ENCODE measurements around the gene DMD. TPM values are rescaled to one million over a fixed set of nuclear protein-coding genes. Genes with fewer than 3 reads are reported as not detected.

The DMD gene
- total RNA-seq, 2 experiments from 2014 or later, result 0.85 to 1.8 TPM

DNA sequence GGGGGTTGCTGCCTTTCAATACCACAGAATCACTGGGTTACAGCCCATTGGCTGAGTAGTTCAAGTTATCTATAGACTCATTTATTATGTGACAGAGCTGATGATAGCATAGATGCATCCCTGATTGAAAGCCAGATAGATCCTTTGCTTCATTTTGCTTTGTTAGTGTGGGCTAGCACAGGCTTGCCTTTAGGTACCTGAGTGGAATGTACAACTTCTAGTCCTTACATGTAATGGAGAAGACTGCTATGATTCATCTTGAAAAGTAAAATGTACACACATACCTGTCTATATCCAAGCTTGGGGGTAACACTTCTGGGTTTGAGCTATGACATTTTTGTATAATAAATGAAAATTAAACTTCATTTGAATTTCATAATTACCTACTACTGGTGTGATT lies 1913.5 kb downstream of the DMD start:
- no peak for DNase-seq

DNA sequence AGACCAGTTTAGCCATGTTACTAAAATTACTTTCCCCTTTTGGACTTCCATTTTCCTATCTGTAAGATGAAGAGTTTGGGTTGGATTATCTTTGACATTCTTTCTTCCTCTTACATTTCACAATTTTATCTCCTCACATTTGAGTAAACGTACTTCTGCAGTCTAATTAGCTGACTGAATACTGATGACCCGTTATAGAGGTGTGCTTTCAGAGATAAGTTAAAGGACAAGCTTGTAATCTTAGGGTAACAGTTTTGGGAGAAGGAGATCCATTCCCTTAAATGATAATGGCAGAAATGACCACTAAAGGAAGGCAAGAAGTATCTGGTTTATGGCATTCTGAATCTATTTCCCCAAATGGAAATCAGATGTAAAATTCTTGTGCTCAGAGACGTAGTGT lies 1916.9 kb downstream of the DMD start:
- H3K27ac Mint-ChIP-seq, result no peak overlapping the region
- ATAC-seq (no peak), DNase-seq (no peak)
- no peaks in the 10 kb centered on the region for H3K36me3 Mint-ChIP-seq (ENCODE audit: low read depth)
- peaks cover 1% of the 10 kb centered on the region for H3K27me3 Mint-ChIP-seq
- intact Hi-C loops (cut with DNase I, micrococcal nuclease), result loop anchor here (5.0 kb wide), 1 partner anchor 257 kb away; no protein-coding TSS in a partner anchor
- POLR2A ChIA-PET, result no interaction called here
- H3K4me3 Mint-ChIP-seq, result no peak overlapping the region
- CTCF ChIA-PET, result interaction anchor here (2.0 kb wide), 1 partner anchor 255 kb away, joined by 8 read pairs; no protein-coding TSS in a partner anchor
- H3K9me3 Mint-ChIP-seq (ENCODE audit: low read depth), result no peaks in the 10 kb centered on the region
- no peaks in the 10 kb centered on the region for H3K4me1 Mint-ChIP-seq

More for the DNA sequence above, 1913.5 kb downstream of the DMD start:
- Mint-ChIP-seq H3K4me1 (no peaks in the 10 kb centered on the region), H3K27ac (no peak overlapping the region), H3K9me3 (ENCODE audit: low read depth) (no peaks in the 10 kb centered on the region), H3K36me3 (ENCODE audit: low read depth) (no peaks in the 10 kb centered on the region), H3K27me3 (peaks cover 1% of the 10 kb centered on the region), H3K4me3 (no peak overlapping the region)
- POLR2A ChIA-PET, result no interaction called here
- ATAC-seq, result no peak
- CTCF ChIA-PET, result no interaction called here
- intact Hi-C loops (cut with DNase I, micrococcal nuclease), result no loop called here

DNA sequence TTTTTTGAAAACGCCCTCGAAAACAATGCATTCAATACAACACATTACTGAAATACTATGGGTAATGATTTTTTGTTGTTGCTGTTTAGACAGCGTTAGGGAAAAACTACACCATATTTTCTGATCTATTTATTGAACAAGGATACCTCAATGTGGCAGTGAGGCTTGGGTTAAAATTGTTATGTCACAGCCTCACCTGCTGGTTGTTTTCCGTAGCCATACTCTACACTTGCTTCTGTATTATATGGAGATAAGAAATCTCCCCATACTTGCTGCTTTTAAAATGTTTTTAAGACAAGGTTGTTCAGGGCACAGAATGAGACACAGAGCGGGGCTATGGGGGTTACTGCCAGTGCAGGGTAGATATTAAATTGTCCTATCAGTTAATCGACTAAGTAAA lies 1917.9 kb downstream of the DMD start:
- CTCF ChIA-PET, result interaction anchor here (1.3 to 2.0 kb wide), 2 partner anchors 254 to 256 kb away, joined by 4 to 8 read pairs; no protein-coding TSS in a partner anchor
- intact Hi-C loops (cut with DNase I, micrococcal nuclease), result loop anchor here (5.0 kb wide), 1 partner anchor 256 kb away; no protein-coding TSS in a partner anchor

DNA sequence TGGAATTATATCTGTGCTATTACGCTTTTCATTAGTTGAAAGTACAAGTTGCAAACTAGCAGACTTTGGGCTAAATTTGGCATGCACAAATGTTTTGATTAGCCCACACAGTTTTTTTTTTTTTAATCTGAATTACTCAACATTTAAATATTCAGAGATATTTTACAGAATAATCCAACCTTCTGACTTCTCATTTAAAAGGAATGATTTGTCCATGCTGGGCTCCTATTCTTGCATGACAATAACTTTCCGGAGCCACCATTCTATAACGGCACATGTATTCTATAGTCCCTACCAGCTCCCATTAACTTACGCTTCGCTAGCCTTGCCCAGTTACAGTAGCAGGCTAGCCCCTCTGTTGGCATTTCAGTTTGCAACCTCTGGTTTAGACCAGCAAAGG lies 1920.2 kb downstream of the DMD start:
- Mint-ChIP-seq H3K4me3 (no peak overlapping the region), H3K4me1 (no peaks in the 10 kb centered on the region), H3K36me3 (ENCODE audit: low read depth) (no peaks in the 10 kb centered on the region), H3K27ac (no peak overlapping the region), H3K27me3 (no peaks in the 10 kb centered on the region), H3K9me3 (ENCODE audit: low read depth) (no peaks in the 10 kb centered on the region)
- CTCF ChIA-PET, result no interaction called here
- POLR2A ChIA-PET, result no interaction called here
- no peak for ATAC-seq
- no peak for DNase-seq
- intact Hi-C loops (cut with DNase I, micrococcal nuclease), result loop anchor here (5.0 kb wide), 1 partner anchor 254 kb away; no protein-coding TSS in a partner anchor

More for the DNA sequence above, 1917.9 kb downstream of the DMD start:
- ATAC-seq (no peak), DNase-seq (no peak)
- H3K36me3 Mint-ChIP-seq (ENCODE audit: low read depth), result no peaks in the 10 kb centered on the region
- POLR2A ChIA-PET, result no interaction called here
- no peaks in the 10 kb centered on the region for H3K27me3 Mint-ChIP-seq
- H3K4me1 Mint-ChIP-seq, result no peaks in the 10 kb centered on the region
- no peaks in the 10 kb centered on the region for H3K9me3 Mint-ChIP-seq (ENCODE audit: low read depth)
- H3K27ac Mint-ChIP-seq, result no peak overlapping the region
- H3K4me3 Mint-ChIP-seq, result no peak overlapping the region

DNA sequence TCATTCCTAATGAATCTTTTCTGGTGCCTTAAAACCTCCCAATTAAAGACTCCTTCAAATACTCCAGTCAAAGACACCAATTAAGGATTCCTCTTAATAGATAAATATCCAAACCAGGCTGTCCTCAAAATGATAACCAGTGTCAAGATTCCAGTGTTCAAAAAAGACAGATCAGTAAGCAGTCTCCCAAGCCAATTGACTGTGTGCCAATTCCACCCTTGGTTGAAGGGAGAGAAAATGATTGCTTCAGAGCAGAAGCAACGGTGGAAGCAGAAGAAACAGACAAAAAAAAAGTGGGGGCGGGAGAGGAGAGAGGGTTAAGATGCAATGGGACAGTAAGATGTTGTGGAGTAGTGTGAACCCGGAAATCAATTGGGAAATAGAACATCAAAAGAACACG lies 1923.5 kb downstream of the DMD start:
- DNase-seq, result no peak
- ChIA-PET CTCF (no interaction called here), POLR2A (no interaction called here)
- Mint-ChIP-seq H3K4me1 (no peaks in the 10 kb centered on the region), H3K9me3 (ENCODE audit: low read depth) (no peaks in the 10 kb centered on the region), H3K4me3 (no peak overlapping the region), H3K27me3 (no peaks in the 10 kb centered on the region), H3K36me3 (ENCODE audit: low read depth) (no peaks in the 10 kb centered on the region), H3K27ac (no peak overlapping the region)
- intact Hi-C loops (cut with DNase I, micrococcal nuclease), result no loop called here
- no peak for ATAC-seq

DNA sequence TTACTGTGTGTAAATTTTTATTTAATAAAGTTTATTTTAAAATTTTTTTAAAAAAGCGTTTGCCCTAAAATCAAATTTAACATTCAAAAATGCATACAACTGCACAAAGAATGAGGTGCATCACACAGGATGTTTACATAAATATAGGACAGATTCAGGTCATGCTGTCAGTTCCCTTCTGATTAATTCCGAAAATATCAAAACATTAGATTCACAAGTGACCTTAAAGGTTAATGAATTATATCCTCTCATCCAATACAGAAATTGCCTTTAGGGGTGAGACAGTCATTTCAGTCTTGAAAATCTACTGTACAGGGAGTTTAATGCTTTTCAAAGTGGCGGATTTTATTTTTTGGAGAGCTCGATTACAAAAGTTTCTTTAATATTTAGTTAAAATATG lies 1930.8 kb downstream of the DMD start:
- ChIA-PET POLR2A (no interaction called here), CTCF (no interaction called here)
- DNase-seq (no peak), ATAC-seq (no peak)
- intact Hi-C loops (cut with DNase I, micrococcal nuclease), result no loop called here
- Mint-ChIP-seq H3K27ac (no peak overlapping the region), H3K4me1 (no peaks in the 10 kb centered on the region), H3K27me3 (no peaks in the 10 kb centered on the region), H3K36me3 (ENCODE audit: low read depth) (no peaks in the 10 kb centered on the region), H3K9me3 (ENCODE audit: low read depth) (no peaks in the 10 kb centered on the region), H3K4me3 (no peak overlapping the region)

DNA sequence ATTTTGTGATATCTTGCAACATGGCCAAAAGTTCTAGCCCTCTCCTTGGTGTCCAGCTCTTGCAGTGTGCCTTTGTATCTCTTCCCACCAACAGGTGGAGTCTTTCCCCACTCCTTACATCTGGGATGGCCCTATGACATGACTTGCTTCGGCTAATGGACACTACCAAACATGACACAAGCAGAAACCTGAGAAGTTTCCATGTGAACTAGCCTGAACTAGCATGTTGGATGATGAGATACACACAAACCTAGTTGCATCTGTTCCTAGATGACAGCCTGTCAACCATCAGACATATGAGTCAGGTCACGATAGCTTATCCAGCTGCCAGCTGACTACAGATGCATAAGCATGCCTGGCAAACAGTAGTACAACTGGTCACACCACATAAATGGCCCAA lies 1932.0 kb downstream of the DMD start:
- POLR2A ChIA-PET, result no interaction called here
- DNase-seq, result no peak
- Mint-ChIP-seq H3K36me3 (ENCODE audit: low read depth) (no peaks in the 10 kb centered on the region), H3K27ac (no peak overlapping the region), H3K27me3 (no peaks in the 10 kb centered on the region), H3K4me1 (no peaks in the 10 kb centered on the region), H3K9me3 (ENCODE audit: low read depth) (no peaks in the 10 kb centered on the region), H3K4me3 (no peak overlapping the region)
- no peak for ATAC-seq
- CTCF ChIA-PET, result no interaction called here
- intact Hi-C loops (cut with DNase I, micrococcal nuclease), result no loop called here

DNA sequence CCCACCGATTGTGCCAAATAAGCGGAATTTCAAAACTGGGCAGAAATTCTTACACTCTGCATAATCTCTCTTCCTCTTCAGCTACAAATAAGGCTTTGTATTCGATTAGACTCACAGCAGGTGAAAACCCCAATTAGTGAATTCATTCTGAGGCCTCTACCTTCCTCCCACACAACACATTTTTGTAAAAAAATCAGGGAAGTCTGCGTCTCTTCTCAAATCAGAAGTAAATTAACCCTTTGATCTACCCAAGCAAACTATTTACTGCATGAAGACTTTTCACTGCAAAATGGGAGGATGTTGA lies 1938.9 kb downstream of the DMD start:
- Mint-ChIP-seq H3K9me3 (ENCODE audit: low read depth) (no peaks in the 10 kb centered on the region), H3K4me3 (no peak overlapping the region), H3K36me3 (ENCODE audit: low read depth) (no peaks in the 10 kb centered on the region), H3K27me3 (peaks cover 5% of the 10 kb centered on the region), H3K27ac (no peak overlapping the region), H3K4me1 (no peaks in the 10 kb centered on the region)
- POLR2A ChIA-PET, result no interaction called here
- ATAC-seq (no peak), DNase-seq (no peak)
- intact Hi-C loops (cut with DNase I, micrococcal nuclease), result no loop called here
- CTCF ChIA-PET, result no interaction called here

DNA sequence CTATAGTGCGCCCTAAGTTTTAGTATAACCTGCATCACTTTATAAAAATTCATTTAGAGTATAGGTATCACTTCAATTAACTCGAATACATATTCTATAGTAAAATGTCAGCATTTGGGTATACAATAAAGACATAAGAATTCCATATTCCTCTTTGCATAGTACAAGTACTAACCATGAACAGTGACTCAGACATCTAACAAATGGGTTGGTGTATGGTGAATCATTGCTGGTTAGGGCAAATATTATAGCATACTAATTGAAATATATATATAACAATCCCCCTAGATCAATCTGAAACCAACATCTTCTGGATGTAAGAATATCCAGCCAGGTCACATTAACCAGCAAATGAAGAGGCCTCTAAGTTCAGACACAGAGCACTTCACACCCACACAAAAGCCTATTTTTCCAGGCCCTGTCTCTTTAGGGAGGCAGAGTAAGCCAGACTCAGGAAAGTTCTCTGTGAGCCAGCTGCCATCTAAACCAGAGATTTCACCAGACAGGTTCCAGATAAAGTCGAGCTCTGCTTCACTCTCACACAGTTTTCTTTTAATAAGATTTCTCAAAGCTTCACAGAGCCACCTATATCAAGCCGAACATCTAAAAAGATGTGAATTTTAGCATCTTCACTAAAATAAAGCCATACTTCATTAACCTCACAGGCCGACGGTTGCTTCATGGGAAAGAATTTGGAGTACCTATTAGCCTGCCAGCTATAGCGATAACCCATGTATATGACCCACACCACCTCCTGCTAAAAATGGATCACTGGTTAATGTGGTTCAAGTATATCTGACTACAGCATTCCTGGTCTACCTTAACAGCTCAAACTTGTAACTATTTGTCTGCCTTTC lies 1939.5 kb downstream of the DMD start:
- no peak overlapping the region for H3K4me3 Mint-ChIP-seq
- no peaks in the 10 kb centered on the region for H3K36me3 Mint-ChIP-seq (ENCODE audit: low read depth)
- no peaks in the 10 kb centered on the region for H3K9me3 Mint-ChIP-seq (ENCODE audit: low read depth)
- no peak overlapping the region for H3K27ac Mint-ChIP-seq
- H3K27me3 Mint-ChIP-seq, result peaks cover 5% of the 10 kb centered on the region
- DNase-seq (no peak), ATAC-seq (no peak)
- CTCF ChIA-PET, result no interaction called here
- intact Hi-C loops (cut with DNase I, micrococcal nuclease), result no loop called here
- POLR2A ChIA-PET, result no interaction called here
- H3K4me1 Mint-ChIP-seq, result no peaks in the 10 kb centered on the region

DNA sequence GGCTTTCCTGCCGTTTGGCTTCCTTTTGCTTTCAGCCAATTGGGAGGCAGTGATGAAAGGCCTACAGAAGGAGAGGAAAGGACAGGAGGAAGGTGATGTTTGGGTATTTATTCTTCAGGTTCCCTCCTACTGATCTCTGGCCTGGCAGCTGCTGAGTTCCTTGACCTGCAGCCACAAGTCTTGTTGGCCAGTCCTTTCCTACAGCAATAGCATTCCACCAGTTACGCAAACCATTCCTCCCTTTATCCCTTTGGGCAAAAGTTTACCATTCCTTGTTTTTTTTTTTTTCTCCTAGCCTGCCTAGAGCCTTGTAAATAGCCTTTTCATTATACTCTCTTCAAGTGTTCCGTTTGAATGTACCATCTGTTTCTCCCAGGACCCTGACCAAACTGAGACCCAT lies 1941.4 kb downstream of the DMD start:
- intact Hi-C loops (cut with DNase I, micrococcal nuclease), result no loop called here
- no peak overlapping the region for H3K27ac Mint-ChIP-seq
- H3K4me3 Mint-ChIP-seq, result no peak overlapping the region
- no peaks in the 10 kb centered on the region for H3K36me3 Mint-ChIP-seq (ENCODE audit: low read depth)
- ChIA-PET CTCF (no interaction called here), POLR2A (no interaction called here)
- peaks cover 2% of the 10 kb centered on the region for H3K4me1 Mint-ChIP-seq
- H3K9me3 Mint-ChIP-seq (ENCODE audit: low read depth), result no peaks in the 10 kb centered on the region
- no peak for DNase-seq
- ATAC-seq, result no peak
- peaks cover 14% of the 10 kb centered on the region for H3K27me3 Mint-ChIP-seq

DNA sequence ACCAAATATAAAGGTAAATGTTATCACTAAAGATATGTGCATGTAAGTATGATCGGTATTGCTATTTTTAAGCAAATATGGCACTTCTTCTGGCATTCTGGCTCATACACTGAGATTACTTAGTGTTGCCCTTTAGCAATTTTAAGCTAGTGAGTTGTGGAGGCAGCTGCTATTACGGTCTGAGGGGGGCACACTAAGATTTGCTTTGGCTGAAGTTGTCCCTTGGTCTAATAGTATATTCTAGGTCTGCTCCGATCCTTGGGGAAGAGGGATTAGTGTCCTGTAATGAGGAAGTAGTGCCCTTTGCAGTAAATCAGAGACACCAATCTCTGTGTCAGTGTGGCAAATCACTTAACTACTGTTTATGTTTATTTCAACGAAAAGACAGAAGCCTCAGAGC lies 1943.0 kb downstream of the DMD start:
- ATAC-seq (no peak), DNase-seq (no peak)
- Mint-ChIP-seq H3K36me3 (ENCODE audit: low read depth) (no peaks in the 10 kb centered on the region), H3K4me3 (no peak overlapping the region), H3K27ac (no peak overlapping the region), H3K9me3 (ENCODE audit: low read depth) (no peaks in the 10 kb centered on the region), H3K27me3 (peaks cover 20% of the 10 kb centered on the region), H3K4me1 (peaks cover 2% of the 10 kb centered on the region)
- ChIA-PET CTCF (no interaction called here), POLR2A (no interaction called here)
- intact Hi-C loops (cut with DNase I, micrococcal nuclease), result no loop called here

DNA sequence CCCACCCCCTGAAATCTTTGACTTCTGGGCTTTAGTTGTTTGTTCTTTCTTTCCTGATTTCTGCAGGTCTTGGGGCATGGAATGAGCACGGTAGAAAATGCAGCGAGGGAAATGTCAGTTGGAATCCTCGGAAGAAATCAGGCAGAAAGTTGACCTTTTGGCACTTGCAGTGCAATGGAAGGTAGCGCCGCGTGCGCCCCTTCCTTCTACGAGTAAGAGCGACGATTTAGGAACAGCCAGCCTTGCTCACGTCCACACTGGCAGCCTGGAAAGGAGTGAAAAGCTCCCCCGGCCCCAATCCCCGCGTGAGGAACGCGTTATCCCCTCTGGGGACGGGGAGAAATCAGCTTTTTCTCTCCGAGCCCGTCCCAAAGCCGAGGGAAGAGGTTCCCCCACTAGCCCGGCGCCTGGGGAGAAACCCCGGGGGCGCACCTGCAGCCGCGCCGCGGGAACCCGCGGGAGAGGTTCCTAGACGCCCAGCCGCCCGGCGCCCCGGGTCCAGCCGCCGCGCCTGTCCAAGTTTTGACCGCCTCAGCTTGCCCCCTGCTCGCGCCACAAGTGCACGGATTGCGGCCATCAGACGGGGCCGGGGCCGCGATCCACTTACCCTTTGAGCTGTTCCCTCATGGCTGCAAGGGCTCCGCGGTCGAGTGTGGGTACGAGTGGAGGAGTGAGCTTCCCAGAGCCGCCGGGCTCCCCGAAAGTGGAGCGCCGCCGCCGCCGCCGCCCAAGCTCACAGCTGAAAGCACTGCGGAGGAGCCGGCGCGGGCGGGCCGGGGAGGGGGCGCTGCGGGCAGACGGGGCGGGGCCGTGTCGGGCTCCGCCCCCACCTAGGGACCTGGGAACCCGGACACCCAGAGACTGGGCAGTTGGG lies 1944.9 kb downstream of the DMD start:
- intact Hi-C loops (cut with DNase I, micrococcal nuclease), result no loop called here
- POLR2A ChIA-PET, result no interaction called here
- Mint-ChIP-seq H3K4me3 (peak overlapping the region; percentile 51), H3K27me3 (peaks cover 22% of the 10 kb centered on the region), H3K36me3 (ENCODE audit: low read depth) (no peaks in the 10 kb centered on the region), H3K9me3 (ENCODE audit: low read depth) (no peaks in the 10 kb centered on the region), H3K27ac (no peak overlapping the region), H3K4me1 (peaks cover 2% of the 10 kb centered on the region)
- CTCF ChIA-PET, result no interaction called here
- DNase-seq (peak; percentile 31), ATAC-seq (peak; percentile 36)
